NCI-H2196 (cell line): ENCODE results near the gene CCDC179.

Experiments
- DNase-seq: peaks from one replicate; lab custom pipeline; 2025; ENCODE audit not compliant: unreplicated experiment; lab: John Stamatoyannopoulos, UW

The CCDC179 gene

DNA sequence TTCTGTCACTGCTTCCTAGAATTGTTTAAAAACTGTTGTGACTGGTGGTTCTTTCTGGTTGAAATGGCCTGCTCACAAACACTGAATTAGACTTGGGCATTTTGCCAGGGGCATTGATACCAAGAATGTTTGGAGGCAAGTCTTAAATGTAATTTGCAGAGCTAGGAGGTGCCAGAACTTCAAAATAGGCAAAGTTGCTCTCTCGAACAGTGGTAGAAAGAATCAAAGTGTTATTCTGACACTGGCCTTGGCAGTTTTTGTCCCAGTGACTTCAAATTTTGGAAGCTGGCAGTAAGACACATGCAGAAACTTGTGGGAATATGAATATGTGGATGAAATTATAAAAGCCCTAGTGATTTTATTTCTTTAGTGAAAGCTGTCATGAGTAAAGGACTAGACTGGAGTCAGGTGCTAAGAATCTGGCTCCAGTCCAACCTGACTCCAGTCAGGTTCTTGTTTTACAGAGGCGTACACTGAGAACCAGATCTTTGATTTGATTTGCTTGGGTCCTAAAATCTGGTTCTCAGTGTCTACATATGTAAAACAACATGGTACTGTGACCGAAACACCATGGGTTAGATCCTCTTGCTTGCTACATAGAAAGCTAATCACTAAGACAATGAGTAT is 51.6 kb downstream of the CCDC179 start:
- no peak for DNase-seq

DNA sequence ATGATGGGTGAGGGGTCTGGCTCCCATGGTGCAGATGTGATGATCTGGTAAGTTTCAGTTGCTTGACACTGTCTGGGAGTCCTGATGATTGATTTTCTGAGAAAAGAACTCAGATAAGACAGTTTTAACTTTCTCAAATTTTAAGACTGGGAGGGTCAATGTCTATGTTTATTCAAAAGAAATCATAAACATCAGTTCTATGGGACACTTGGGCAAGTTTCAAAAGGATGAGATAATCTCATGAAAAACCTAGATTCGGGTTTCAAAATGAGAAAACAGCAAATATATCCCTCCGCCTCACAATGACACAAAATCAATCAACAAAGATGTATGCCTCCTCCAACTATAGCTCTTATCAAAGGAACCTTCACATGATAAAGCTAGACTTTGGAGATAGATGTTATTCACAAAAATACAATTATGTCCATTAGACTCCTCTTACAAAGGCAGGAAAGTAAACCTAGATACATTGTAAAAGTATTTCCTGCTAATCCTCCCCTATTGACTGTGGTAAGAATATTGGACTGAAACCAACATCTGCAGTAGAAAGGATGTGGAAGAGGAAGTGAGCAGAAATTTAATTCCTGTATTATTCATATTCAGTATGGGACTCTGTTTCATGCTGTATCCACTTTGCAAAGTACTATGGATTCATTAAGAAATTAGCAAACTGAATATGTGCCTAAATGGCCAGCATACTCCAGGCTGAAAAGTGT is 52.3 kb downstream of the CCDC179 start:
- DNase-seq: no peak

DNA sequence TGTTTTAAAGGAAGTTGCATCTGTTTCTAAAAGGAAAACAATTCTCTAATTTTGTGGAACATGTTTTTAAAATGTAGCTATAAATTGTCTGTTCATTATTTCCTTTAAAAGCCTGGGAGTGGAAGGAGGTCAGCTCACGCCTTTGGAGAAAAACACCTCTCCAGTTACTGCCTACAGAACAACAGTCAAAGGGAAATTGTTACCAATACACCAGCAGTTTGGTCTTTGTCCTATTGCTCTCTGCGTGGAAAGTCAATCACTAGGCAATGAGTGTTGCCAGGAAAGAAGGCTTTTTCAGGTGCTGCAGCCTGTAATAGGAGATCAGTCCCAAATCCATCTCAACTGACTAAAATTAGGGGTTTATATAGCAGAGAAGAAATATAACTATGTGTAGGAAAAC is 52.9 kb downstream of the CCDC179 start:
- no peak for DNase-seq

DNA sequence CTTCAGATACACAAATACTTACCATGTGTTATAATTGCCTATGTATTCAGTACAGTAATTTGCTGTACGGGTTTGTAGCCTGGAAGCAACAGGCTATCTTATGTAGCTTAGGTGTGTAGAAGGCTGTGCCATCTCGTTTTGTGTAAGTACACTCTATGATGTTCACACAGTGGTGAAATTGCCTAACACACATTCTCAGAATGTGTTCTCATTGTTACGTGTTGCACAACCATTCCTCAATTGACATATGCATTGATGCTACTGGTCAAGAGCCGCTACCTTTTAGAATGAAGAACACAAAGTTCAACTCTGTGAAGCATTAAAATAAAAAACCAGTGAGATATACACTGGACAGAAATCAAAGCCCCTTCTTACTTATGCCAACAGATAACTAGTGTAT is 57.4 kb downstream of the CCDC179 start:
- DNase-seq: no peak

DNA sequence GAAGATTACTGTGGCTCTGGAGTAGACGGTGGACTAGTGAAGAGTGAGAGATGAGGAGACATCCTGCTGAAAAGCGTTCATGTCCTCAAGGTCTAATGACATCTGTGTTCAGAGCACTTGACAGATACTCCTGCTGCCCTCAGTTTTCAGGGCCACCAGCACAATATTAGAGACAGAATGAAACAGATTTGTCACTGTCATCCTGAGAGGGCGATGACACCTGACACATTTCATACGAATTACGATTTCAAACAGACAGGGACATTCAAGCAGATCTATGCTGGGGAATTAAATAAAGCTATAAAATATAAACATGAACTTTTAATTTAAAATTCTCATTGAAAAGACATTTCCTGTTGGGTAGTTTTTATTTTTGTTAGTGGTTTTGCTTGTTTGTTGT is 59.8 kb downstream of the CCDC179 start:
- no peak for DNase-seq

DNA sequence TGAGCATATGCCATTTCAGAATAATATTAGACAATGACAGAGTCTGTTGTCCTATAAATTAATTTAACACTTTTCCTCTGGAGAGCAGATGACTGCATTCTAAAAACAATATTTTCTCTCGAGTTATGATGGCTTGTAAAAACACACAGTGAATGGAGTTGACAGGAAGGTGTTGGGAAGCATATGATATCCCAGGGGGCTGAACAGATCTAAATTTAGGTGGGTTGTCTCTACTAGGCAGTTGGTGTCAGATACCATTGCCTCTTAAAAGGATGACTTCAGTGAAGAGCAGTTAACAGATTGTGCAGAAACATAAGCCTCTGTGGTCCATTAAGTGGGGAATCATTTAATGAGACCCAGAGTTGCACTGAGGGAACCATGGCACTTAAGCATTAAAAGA is 61.4 kb downstream of the CCDC179 start:
- no peak for DNase-seq

DNA sequence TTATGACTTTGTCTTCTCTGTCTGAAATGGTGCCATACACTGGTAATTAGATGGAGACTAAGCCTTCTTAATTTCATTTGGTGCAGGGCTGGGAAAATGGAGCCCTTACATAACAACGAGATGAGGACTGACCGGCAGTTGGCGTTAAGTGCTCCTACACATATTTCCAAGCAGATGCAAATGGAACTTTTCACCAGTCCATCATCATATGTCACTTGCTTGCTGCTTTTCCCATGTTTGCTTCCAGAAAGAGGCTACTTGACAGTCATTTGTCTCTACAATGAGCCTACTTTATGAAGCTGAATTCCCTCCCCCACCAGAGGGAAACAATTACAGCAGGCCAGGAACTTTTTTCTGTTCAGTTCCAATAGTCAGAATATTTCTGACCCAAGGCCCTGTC is 63.2 kb downstream of the CCDC179 start:
- no peak for DNase-seq
